Activated naive CD4-positive, alpha-beta T cell (primary cell): ENCODE measurements around the gene ZNF580.

Experiments
- DNase-seq, 4 experiments: peaks; one replicate each; lab custom pipeline; 2025; lab: John Stamatoyannopoulos, UW

ZNF580 gene, protein sequence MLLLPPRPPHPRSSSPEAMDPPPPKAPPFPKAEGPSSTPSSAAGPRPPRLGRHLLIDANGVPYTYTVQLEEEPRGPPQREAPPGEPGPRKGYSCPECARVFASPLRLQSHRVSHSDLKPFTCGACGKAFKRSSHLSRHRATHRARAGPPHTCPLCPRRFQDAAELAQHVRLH

DNA sequence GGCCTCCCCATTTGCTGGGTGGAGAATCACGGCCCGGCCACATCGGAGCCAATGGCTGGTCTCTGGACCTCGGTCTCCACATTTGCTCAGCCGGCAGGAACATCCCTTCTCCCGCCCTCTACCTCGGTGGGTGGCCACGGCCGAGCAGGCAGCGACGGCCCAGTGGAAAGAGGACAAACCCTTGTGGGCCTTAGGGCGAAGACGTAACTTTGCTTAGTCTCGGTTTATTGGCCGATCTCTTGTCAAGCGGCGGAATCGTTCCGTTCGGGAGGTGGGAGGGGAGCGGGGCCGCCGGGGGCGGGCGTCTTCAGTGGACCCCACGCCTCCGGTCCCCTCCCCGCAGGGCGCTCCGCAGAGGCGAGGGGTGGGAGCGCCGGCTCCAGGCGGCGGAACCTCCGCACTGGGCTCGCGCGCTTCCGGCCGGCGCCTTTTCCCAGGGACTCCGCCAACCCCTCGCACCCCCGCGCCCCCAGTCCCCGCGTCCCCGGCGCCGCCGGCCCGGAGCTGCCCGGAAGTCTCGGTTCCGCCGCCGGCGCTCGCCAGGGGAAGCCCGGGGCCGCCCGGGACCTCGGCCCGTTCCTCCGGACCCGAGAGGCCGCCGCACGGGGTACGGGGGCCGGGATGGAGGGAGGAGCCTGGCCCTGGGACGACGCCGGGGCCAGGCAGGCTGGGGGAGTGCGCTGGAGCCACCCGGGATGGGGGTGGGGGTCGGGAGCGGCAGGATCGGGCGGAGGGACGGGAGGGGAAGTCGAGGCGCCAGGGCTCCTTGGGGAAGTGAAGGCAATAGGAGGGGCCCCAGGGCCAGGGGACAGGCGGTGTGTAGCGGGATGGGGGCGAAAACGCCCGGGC is at the start of gene ZNF580:
Gene ZNF580 (plus strand): TSS at position 426 of the 849 bp plus-strand sequence. CDS start 1,507 bp downstream, outside the sequence.
- DNase-seq: peak in 2 of 4 experiments; percentile 36 to 46

DNA sequence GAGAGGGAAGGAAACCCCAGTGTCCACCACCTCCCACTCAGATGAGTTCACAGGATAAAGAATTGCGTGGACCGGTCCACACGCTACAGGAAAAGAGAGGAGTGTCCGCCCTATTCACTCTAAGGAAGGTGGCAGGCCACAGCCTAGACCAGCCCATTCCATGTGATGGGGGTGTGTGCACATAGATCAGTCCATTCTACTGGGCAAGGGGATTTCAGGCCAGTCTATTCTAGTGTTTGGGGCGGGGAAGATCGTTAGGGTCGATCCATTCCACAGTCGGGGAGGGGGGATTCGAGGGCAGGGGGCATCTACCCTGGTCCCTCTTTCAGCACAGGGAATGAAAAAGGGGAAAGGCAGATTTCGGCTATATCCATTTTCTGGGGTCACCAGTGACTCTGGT is 49.2 kb upstream of the ZNF580 start:
- no peak for DNase-seq

DNA sequence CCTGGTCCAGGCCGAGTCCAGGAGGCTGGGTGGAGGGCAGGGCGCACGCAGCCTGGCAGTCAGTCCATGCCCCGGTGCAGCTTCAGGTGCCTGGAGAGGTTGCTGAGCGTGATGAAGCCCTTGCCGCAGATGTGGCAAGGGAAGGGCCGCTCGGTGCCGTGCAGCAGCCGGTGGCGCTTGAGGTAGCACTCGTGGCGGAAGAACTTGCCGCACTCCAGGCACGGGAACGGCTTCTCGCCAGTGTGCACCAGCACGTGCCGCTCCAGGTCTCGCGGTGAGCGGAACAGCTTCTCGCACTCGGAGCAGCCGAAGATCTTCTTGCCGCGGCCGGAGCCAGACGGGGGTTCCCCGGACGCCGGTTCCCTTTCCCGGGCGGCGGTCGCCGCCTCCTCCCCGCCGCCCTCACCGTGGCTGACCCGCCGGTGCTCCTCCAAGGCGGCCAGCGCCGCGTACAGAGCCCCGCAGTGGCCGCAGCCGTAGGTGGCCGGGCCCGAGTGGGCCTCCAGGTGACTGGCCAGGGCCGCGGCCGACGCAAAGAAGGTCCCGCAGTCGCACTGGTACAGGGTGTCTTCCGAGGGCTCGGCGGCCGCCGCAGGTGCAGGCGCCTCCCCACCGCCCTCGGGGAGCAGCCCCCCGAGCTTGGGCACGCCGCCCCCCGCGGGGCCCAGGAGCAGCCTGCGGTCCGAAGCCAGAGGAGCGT is 48.3 kb upstream of the ZNF580 start:
- no peak for DNase-seq

DNA sequence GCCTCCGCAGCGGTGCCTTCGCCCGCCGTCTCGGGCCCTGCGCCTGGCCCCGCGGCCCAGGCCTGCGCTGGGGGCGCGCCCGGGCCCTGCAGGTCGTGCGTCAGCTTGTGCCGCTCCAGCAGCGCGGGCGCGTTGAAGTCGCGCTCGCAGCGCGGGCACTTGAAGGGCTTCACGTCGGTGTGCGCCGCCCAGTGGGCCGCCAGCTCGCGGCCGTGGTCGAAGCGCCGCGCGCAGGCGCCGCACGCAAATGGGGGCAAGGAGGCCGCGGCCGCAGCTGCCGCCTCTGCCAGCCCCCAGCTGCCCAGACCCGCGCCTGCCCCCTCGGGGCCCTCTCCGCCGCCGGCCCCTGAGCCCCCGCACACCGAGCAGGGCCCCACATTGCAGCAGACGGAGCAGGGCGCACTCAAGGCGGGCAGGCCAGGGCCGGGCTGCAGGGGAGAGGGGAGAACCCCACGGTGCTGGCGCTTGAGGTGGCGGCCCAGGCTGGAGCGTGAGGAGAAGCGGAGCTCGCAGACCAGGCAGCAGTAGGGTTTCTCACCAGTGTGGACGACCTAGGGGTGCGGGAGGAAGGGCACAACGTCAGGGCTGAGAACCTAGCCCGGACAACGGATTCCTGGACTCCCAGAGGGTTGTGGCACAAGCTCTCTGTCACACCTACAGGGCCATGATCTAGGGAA is 47.6 kb upstream of the ZNF580 start:
- DNase-seq: no peak

DNA sequence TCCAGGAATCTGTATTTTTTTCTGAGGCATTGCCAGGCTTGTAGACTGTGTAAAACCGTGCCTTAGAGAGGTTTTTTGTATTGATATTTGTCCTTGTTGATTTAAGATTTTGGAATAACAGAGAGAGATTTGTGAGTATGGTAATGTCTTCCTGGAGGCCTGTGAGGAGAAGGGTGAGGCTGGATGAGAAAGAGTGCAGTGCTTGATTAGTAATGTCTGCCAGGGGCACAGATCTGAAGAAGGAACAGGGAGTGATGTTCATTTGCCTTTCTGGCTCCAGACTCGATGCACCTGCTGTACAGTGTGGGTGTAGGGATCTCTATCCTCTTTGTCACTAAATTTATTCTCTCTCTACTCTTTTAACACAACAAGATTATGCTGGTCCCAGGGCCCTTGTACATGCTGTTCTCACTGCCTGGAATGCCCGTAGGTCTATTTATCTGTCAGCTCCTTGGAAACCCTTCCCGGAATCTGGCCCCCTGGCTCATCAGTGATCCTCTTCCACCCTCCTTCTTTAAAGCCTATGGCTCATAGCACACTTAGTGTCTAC is 45.7 kb upstream of the ZNF580 start:
- DNase-seq: no peak

DNA sequence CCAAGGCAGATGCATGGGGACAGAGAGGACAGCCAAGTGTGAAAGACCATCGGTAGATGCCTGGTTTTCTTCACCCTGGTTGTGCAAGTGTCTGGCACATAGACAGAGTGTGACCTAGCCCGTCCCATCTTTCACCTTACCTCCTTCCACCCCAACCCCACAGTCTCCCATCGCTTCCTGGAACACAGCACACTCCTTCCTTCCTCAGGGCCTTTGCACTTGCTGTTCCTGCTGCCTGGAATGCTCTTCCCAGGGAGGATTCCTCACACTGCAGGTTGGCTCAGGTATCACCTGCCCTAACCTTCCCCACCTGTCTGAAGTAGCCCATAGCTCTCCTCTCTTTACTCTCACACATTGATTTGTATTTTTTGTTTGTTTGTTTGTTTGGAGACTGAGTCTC is 44.5 kb upstream of the ZNF580 start:
- DNase-seq: no peak

DNA sequence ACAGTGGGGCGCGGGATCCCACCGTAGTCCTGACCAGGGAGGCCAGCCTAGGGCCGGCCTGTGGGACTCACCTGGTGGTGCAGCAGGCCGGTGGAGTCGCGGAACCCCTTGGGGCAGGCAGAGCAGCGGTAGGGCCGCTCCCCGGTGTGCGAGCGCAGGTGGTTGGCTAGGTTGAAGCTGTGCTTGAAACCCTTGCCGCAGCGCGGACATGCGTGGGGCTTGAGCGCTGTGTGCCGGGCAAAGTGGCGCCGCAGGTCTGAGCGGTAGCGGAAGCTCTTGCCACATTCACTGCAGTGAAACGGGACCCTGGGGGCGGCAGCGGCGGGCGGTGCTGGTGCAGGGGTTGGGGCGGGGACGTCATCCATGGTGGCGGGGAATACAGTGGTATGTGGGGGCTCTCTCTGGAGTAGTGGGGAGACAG is 43.3 kb upstream of the ZNF580 start:
- DNase-seq: no peak

DNA sequence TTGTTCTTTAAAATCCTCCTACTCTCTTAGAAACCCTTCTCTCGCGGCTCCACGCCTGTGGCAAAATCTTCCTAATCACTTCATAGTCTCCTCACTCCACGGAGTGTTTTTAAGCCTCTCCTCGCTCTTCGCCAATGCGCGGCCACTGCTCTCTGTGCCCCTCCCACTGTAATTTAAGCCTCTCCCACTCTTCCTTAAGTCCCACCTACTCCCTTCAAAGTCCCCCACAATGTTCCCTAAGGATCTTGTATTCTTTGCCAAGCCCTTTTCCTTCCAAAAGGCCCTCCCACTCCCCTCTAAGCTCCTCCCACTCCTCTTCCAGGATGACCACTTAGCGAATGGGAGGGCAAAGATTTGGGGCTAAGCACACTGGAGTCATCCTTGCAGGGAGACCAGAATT is 42.8 kb upstream of the ZNF580 start:
- DNase-seq: no peak

DNA sequence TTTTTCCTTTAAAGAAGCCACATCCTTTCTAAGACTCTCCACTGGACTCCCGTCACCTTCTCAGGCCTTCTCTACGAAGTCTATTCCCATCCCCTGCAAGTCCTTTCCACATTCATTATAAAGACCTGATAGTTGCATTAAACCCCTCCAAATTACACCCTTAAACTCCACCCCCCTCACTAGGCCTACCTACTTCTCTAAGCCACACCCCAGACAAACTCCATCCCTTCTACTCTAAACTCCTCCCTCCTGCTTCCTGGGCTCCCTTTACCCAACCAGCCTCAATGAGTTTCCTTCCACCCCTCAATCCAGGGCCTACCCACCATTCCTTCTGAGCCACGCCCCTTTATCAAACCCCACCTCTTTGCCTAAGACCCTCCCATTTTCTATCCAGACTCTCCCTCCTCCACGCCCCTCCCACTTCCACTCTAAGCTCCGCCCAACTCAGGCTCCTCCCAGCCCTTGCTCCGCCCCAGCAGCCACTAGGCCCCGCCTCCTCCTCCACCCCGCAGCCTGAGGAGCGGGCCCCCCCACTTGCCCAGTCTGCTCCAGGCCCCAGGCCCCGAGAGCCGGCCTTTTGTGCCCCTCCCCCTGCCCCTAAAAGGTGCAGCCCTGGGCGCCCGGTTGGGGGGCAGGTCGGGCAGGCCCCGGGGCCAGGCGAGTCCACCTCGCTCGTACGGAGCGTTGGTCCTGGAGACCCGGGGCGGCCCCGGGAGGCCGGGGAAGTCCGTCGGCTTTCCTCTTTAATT is 41.9 kb upstream of the ZNF580 start:
- peak; percentile 82 to 85 (median 84) for DNase-seq

DNA sequence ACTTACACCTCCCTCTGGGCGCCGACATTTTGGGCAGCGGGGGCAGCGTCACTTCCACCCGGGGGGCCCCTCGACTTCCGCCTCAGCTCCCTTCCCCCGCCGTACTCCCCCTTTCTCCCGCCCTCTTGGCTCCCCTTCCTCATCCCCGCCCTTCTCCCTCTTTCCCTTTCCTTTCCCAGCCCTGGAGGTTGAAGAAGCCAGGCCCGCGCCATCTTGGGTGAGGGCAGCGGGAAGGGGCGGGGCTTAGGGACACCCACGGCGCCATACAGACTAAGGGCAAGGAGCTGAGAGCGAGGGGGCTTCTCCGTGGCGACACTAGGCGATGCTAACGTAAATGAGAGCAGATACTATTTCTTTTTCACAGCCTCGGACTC is 41.3 kb upstream of the ZNF580 start, which contains the start of gene FIZ1:
Gene FIZ1 (minus strand): TSS at position 50 of the 374 bp plus-strand sequence. CDS start 1,652 bp downstream, outside the sequence.
- DNase-seq: peak; percentile 84 to 94 (median 90)

DNA sequence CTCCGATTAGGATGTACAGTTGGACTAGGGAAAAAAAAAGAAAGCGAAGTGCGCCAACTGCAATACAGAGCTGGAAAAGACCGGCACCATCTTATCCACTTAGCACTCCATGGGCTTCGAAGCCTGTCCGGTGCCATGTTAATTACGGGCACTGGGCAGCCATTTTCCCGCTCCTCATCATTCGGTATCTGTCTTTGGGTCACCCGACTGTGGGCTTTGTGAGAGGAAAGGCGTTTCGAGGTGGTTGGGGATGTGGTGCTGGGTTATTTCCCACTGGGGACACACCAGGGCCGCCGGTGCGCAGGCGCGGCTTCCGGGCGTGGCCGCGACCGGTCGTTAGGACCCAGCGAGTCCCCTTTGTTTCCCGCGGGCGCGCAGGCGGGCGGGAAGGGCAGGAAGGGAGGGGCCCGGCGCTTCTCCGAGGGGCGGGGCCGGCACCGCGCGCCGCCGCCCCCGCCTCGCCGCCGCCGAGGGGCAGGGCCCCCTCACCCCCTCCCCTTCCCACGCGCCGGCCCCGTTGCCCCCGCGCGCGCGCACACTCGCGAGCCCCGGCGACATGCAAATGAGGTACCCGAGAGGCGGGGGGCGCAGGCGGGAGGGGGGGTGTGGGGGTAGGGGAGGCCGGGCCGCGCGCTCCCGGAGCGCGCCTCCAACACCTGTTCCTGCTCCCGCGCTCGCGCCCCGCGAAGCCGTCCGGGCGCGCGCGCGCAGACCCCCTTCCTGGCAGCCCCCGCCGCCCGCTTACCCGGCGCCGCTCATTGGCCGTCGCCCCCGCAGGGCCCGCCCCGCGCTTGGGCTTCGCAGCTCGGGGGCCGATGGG is 40.8 kb upstream of the ZNF580 start, which contains the start of gene ZNF524:
Gene ZNF524 (plus strand): TSS at position 447 of the 820 bp plus-strand sequence. CDS start 1,825 bp downstream, outside the sequence.
- DNase-seq: peak; percentile 61 to 84 (median 72)

DNA sequence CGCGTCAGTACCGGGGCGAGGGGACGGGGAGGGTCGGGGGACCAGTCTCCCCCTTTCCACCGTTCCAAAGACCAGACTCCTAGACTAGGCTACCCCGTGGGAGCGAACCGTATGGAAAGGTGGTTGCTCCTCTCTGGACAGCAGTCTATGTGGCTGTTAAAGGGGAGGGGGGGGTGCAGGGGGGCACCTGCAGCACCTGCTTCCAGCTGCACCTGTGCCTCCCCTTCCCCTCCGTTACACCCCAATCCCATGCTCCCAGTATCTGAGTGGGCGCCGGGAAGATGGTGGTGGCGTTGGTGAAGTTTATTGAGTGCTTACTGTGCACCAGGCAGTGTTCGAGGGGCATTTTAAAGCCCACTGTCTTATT is 40.2 kb upstream of the ZNF580 start:
- no peak for DNase-seq

DNA sequence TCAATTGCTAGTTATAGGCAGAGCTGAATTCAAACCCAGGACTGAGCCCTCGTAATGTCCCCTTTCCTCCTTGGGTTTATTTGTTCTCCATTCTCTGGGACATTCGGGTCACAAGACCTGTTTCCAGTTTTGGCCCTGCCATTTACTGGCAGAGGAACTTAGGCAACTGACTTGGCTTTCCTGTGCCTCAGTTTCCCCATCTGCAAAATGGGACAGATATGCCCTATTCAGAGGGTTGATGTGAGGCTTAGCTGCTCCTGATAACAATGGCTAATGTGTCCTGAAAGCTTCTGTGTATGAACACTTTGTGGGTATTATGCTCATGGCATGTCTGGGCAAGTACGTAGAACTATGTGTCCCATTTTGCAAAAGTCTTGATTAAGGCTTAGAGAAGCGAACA is 39.7 kb upstream of the ZNF580 start:
- no peak for DNase-seq

DNA sequence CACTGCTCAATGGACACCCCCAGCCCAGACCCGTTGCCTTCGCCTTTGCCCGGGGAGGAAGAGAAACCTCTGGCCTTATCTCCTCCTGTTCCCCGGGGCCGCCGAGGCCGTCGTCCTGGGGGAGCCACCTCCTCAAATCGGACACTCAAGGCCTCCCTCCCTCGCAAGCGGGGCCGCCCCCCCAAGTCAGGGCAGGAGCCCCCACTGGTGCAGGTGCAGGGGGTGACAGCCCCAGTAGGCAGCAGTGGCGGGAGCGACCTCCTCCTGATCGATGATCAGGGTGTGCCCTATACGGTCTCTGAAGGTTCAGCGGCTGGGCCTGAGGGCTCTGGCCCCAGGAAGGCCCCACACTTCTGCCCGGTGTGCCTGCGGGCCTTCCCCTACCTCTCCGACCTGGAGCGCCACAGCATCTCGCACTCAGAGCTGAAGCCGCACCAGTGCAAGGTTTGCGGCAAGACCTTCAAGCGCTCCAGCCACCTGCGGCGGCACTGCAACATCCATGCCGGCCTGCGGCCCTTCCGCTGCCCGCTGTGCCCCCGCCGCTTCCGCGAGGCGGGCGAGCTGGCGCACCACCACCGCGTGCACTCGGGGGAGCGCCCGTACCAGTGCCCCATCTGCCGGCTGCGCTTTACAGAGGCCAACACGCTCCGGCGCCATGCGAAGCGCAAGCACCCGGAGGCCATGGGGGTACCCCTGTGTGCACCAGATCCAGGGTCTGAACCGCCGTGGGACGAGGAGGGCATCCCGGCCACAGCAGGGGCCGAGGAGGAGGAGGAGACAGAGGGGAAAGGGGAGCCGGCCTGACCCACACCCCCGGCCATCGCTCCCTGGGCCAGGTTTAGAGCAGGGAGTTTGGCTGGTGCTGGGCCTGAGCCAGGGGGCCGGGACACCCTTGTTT is 38.4 kb upstream of the ZNF580 start:
- DNase-seq: no peak

DNA sequence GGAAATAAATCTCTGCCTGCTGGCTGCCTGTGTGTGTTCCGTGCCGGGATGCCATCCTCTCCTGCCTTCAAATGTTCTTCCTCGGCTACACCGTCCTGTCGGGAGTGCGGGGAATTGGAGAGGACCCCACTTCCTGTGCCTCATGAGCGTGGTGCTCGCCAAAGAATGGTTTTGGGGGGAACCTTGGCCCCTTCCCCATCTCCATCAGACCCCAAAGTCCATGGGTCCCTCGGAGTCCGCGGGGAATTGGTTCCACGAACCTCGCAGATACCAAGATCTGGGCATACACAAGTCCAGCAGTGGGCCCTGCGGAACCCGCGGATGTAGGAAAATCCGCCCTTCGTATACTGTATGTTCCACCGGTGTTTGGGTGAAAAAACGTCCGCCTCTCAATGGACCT is 37.7 kb upstream of the ZNF580 start:
- DNase-seq: no peak

DNA sequence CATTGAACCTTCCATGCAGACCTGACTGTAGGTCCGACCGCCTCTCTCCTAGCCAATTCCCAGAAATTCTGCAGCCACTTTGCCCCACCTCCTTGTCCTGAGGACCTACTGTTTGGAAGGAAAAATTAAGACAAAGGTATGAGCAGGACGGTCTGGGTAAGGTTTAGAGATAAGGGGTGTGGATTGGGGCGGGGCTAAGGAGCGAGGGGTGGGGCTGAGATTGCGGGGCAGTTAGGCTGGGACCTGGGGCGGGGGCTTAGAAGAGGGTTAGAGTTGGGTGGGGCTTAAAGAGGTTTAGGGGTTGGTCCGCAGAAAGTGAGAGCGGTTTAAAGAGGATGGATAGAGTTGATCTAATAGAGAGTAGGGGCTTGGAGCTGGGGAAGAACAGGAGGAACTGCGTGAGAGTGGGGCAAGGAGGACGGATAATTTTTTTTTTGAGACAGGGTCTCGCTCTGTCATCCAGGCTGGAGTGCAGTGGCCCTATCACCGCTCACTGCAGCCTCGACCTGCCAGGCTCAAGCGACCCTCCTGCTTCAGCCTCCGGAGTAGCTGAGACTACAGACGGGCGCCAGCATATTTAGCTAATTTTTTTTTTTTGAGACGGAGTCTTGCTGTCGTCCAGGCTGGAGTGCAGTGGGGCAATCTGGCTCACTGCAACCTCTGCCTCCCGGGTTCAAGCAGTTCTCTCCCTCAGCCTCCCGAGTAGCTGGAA is 37.1 kb upstream of the ZNF580 start:
- DNase-seq: no peak

DNA sequence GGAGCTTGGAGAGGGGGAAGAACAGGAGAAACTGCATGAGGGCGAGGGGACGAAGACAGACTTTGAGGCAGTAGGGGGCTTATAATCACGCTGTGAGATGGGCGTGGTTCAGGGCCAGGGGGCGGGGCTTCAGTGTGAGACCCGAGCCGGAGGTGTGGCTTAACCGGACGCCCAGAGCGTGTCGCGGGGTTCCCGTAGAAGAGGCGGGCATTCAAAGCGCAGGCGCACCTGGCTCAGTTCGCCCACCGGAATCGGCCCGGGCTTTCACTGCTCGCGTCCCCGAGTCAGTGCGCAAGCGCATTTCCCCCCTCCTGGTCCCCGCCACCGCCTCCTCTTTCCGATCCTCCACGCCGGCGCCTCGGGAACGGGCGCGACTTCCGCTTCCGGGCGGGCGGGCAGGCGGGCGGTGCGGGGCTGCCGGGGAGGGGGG is 35.6 kb upstream of the ZNF580 start:
- DNase-seq: peak; percentile 94 to 98 (median 96)
